Measurements from ENCODE around the gene RPE.

DNA sequence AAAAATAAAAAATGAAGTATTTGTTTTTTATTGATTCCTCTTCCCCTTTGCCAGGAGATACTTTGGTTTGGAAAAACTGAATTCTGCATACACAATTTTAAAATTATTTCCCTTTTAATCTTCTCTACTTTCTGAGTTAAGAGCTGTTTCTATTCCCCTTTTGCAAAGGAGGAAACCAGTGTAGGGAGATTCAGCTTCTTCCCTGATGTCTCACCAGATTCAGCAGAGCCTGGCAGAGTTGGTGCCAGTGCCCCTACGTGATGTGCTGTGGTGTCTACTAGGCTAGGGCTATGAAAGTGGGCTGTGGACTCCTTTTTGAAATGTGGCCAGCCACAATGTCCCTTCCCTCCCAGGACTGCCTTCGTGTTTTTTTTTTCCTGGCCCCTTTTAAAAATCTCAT, 2.4 kb downstream of the RPE start:
- TF ChIP-seq POLR2A (IDR thresholded peaks at IDR 0.05; ENCODE audit: low read length) (no peak), GATA1 (IDR thresholded peaks at IDR 0.05; ENCODE audit: low read depth, low read length) (no peak)
